SKM-1 (cell line): ENCODE results near the gene CHMP4A.
A peak's percentile ranks its signal among the peaks of the same experiment; 100 is the strongest.
"Not testable (repeated sequence)": the region's sequence is repeated elsewhere in the genome, so short reads cannot be mapped to it uniquely, and the experiment has no call there.

Experiments
- DNase-seq: peaks from one replicate; lab custom pipeline; 2025; ENCODE audit not compliant: unreplicated experiment; lab: John Stamatoyannopoulos, UW

The CHMP4A gene

DNA sequence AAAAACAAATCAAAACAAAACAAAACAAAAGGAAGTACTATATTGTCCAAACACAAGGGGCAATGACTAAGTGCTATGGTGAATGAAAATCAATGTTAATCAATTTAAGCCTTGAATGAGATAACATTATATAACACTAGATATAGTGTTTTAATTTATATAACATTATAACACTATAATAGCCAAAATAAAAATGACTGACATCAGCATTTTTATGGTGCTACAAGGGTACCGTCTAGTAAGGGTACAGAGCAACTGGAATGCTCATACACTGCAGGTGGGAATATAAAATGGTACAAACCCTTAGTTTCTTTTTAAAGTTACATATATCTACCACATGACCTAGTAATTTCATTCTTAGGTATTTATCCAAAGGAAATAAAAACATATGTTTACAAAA, 13.2 kb upstream of the CHMP4A start:
- DNase-seq = no peak

DNA sequence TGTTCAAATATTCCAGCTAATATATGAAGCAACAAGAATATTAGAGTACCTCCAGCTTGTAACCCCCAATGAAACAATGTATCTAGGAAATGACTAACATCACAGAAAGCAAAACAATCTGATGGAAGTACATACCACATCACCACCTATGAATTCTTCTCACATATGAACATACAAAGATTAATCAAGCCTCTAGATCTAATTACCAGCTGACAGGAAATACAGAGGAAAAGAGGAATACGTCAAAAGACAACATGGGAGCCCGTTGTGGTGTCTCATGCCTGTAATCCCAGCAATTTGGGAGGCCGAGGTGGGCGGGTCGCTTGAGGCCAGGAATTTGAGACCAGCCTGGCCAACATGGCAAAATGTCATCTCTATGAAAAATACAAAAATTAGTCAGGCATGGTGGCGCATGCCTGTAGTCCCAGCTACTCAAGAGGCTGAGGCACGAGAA, 11.4 kb upstream of the CHMP4A start:
- no peak for DNase-seq

DNA sequence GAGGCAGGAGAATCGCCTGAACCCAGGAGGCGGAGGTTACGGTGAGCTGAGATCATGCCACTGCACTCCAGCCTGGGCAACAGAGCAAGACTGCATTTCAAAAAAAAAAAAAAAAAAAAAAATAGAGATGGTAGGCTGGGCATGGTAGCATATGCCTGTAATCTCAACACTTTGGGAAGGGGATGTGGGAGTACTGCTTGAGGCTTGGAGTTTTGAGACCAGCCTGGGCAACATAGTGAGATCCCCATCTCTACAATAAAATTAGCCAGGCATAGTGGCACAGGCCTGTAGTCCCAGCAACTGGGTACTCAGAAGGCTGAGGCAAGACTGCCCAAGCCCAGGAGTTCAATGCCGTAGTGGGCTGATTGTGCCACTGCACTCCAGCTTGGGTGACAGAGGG, 9.7 kb upstream of the CHMP4A start:
- DNase-seq = not testable (repeated sequence)

DNA sequence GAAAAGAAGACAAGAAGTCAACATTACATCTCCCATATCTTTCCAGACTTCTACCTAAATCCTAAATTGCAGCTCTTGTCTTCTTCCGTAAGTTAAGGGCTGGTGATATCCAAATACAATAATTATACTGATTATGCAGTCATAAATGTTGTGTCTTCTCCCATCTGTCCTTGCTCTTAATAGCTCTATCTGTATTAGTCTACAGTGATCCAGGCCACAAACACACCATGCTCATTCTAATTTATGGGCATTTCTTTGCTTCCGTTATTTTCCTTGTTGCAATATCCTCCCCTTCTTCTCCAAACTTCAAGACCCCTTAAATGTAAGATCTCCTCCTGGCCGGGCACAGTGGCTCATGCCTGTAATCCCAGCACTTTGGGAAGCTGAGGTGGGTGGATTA, 6.2 kb upstream of the CHMP4A start:
- DNase-seq = no peak

DNA sequence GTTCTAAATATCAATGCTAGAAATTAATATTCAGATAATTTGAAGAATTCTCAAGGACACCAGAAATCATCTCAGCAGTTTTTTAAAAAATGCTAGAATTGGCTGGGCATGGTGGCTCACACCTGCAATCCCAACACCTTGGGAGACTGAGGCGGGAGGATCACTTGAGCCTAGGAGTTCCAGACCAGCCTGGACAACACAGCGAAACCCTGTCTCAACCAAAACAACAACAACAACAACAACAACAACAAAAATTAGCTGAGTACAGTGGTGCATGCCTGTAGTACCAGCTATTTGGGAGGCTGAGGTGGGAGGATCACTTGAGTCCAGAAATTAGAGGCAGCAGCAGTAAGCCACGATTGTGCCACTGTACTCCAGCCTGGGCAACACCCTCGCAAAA, 5.8 kb upstream of the CHMP4A start:
- DNase-seq = no peak

DNA sequence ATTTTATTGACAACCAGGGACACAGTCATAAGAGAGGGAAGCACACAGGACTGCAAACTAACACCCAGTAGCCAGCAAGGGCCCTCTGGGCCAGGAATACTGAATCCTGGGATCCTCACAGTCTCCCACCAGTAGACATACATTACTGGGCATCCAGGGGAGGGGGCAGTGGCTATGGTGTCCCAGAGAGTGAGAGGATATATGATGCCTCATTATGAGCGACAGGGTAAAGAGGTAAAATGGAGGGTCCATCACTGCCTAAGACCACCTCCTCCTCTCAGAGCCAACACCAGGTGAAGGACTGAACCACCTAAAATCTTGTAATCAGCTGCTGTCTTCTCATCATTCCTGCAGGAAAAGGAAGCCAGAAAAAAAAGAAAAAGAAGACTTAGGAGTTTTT, 3.6 kb upstream of the CHMP4A start:
- not testable (repeated sequence) for DNase-seq

DNA sequence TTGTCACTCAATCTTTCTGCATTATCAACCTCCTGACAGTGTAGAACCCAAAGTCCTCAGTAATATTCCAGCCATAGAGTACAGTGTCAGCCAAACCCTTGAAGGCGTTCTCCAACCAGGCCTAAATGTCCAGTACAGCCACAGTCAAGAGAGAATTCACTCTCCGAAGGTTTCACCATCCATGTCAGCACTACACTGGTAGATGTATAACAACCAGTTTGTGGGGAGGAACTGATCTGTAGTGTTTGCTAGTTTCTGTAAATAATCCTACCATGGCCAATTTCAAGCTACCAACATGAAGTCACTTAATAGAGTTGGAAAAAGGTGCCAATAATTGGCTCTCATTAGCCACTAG, 3.0 kb upstream of the CHMP4A start:
- no peak for DNase-seq

DNA sequence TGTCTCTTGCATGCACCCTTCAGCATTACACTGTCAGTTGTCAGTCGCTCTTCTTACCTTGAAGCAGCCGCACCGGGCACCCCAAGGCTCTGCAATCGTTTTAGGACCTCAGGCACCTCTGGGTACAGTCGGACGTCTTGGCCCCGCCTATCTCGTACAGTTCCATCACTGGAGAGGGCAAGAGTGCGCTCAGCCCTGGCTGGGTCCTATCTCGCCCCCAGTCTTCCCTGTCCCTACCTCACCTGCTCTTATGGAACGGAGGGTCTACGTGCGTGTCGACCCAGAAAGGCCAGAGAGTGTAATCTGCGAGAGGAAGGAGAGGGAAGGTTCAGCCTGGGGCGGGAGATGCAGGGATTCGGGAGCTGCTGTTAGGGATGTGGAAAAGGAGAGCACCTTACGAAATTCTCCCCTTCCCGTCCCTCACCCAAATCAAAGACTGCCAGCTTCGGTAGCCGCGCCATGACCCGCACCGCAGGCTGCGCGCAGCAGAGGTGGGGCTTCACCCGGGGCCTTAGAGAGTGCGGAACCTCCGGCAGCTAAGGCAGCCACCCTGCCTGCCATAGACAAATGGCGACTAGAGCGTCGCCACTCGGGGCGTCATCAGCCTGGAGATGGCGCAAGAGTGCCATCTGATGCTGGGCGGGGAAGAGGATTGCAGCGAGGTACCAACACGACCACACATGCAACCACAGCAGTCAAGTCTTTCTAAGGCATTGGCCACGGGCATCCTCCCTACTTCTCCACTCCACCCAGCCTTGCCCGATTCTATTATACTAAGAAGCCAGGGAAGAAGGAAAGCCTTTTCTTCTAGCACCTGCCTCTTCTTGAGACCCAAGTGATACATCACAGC, 2.4 kb upstream of the CHMP4A start, which contains the start of gene MDP1:
Gene MDP1 (minus strand): TSS at position 572 of the 850 bp plus-strand sequence. CDS start 111 bp downstream, at position 461.
- DNase-seq = peak; percentile 31

DNA sequence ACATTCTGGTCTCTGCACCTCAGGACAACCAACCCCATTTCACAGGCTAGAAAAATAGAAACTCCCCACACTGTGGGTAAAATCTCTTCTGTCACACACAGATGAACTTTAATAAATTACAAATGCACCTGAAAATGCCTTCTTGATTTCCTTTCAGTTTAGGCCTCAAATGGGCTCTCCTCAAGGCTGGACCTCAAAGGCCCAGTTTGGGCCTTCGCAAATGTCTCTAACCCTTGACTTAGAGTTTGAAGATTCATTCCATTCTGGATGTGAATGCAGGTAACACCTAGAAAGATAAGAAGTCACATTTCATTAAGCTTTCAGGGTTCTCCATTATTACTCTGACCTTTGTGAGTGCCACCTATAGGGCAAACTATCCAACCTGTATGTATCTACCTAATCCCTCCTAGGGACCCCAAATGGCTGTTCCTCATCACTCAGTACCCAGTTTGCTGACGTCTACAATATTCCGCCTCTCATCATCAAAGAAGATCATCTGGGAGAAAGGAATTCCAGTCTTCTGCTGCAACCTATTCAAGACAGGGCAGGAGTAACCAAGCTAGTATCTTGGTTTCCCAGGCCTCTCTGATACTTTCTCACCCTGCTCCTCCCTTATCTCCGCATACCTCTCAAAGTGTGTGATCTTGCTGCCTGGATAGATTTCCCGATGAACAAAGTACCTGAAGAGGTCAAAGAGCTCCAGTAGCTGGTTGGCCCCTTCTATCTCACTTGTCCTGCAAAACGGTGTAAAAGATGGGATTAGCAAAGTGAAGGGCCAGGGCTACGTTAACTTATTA, 776 bp upstream of the CHMP4A start:
- no peak for DNase-seq

DNA sequence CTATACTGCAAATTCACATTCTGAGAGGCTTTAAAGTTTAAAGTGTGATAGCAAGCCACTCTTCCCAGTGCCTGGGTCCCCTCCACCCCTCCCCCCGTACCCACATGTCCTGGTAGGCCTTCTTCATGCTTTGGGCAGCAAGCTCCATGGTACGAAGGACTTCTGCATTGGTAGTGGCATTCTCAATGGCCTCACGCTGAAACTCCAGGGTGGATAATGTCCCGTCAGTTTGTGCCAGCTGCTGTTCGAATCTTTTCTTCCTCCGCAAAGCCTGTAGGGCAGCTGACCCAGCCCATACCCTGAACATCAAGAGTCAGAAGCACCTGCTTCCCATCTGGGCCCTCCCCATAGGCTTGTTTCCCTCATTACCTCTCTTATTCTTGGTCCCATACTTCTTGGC, 2.0 kb downstream of the CHMP4A start:
- no peak for DNase-seq

DNA sequence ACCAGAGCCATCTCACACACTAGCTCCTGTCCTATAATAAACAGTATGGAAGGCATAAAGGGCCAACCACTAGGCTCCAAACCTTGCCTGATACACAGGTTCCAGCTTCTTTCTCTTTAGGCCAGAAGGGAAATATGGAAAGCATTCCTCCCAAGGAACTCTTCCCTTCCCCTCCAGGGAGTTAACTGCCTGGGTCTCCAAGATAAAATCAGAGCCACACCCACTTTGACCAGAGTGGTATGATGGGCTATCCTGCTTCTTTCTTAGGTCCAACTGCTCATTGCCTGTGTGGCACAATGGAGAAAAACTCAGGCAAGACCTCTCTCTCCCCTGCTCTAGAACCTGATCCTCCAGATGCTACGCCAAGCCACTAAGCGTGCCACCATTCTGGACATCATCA, 5.7 kb downstream of the CHMP4A start:
- DNase-seq = no peak

DNA sequence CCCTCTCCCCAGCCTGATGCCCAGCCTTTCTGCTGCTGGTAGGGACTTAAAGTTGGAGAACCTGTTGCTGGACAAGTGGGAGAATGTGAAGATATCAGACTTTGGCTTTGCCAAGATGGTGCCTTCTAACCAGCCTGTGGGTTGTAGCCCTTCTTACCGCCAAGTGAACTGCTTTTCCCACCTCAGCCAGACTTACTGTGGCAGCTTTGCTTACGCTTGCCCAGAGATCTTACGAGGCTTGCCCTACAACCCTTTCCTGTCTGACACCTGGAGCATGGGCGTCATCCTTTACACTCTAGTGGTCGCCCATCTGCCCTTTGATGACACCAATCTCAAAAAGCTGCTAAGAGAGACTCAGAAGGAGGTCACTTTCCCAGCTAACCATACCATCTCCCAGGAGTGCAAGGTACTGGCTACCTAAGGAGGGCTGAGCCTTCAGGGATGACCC, 6.2 kb downstream of the CHMP4A start:
- DNase-seq = no peak

DNA sequence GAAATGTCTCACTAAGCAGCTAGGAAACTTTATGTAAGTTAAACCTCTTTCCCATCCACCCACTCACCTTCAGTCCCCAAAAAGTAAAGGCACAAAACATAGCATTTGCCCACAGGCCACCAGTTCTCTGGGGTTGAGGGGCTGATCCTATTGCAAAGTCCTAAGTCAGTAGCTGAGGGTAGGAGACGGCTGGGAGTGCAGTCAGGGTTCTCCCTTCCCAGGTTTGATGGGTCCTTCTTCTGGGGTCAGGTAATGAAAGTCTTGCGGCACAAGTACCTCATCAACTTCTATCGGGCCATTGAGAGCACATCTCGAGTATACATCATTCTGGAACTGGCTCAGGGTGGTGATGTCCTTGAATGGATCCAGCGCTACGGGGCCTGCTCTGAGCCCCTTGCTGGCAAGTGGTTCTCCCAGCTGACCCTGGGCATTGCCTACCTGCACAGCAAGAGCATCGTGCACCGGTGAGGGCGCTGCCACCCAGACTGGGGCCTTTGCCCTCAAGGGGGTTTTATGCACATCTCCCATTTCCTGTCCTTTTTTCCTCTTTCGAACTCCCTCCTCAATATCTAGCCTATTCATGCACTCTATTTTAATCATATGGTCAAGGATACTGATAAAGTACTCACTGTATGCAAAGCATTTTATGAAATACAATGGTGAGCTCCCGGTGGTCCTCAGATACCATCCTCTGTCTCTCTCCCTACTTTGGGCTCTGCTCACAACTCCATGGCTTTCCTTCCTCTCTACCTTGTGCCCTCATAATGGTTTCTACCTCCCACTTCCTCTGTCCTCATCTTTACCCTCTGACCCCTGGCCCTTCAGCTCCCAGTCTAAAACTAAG, 6.8 kb downstream of the CHMP4A start:
- no peak for DNase-seq

DNA sequence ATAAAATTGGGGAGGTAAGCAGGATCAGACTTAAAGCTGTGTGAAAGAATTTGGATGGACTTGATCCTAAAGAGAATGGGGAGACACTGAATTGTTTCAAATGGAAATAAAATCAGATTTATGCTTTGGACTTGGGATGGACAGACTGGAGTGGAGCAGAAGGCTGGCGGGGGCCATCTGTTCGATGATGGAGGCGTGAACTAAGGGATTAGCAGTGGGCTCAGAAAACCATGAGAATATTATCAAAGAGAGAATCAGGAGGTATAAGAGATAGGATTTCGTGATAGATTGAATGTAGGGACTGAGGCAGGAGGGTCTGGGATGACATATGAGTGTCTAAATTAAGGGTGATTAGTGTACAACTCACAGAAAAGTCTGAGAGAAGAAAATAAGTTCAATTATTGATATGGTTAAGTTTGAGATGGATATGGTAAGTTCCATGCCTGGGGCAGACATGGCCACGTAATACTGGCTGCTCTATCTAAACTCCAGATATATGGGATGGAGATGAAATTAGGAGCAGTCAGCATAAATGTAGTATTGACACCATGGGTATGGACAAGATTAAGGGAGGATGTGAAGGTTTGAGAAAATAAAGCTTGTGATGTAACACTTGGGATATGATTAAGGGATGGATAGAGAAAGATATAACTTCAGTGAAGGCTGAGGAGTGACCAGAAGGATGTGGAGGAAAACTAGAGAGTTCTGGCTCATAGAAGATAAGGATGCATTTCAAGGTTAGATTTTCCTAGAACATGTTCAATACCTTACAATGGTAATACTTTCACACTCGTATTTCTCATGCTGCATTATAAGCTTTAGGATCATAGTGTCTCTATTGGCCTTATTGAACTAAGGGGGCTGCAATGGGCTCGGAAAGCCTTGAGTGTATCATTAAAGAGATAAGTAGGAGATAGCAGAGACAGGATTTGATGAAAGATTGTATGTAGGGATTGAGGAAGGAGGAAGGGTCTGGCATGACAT, 8.8 kb downstream of the CHMP4A start:
- DNase-seq = no peak

DNA sequence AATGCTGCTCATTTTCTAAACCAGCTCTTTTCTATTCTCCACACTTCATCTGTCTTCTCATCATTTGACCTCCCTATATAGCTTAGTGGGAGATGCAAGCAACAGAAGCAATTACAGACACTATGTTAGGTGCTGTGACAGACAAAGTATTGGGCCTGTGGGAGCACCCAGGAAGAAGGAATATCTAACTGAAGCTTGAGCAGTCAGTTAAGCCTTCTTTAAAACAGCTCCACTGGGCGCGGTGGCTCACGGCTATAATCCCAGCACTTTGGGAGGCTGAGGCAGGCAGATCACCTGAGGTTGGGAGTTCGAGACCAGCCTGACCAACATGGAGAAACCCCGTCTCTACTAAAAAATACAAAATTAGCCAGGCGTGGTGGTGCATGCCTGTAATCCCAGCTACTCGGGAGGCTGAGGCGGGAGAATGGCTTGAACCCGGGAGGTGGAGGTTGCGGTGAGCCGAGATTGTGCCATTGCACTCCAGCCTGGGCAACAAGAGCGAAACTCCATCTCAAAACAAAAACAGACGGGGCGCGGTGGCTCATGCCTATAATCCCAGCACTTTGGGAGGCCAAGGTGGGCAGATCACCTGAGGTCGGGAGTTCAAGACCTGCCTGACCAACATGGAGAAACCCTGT, 9.9 kb downstream of the CHMP4A start:
- not testable (repeated sequence) for DNase-seq

DNA sequence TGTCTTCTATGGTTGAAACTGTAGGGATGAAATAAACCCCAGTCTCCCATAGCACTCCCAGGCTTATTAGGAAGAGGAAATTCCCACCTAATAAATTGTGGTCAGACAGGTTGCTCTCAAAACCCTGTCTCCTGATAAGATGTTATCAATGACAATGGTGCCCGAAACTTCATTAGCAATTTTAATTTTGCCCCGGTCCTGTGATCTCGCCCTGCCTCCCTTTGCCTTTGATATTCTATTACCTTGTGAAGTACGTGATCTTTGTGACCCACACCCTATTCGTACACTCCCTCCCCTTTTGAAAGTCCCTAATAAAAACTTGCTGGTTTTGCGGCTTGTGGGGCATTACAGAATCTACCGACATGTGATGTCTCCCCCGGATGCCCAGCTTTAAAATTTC, 10.8 kb downstream of the CHMP4A start:
- DNase-seq = not testable (repeated sequence)

DNA sequence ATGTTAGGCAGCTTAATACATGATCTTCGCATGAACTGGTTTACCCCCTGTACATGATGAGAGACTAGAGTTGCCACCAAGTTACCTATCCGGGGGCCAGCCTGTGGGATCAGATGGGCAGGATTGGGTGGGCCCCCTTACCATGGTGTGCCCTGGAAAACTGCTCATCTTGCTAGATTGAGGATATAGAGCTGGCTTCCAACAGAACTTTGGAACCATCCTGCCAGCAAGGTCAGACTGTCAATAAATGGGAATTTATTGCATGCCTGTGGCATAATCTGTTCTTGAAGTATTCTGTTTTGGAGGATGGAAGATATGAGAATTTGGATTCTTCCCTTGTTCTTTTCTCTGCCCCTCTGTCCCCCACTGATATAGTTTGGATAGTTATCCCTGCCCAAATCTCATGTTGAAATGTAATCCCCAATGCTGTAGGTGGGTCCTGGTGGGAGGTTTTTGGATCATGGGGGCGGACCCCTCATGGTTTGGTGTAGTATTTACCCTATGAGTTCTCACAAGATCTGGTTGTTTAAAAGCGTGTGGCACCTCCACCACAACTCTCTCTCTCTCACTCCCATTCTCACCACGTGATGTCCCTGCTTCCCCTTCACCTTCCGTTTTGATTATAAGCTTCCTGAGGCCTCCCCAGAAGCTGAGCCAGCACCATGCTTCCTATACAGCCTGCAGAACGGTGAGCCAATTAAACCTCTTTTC, 14.3 kb downstream of the CHMP4A start:
- no peak for DNase-seq

DNA sequence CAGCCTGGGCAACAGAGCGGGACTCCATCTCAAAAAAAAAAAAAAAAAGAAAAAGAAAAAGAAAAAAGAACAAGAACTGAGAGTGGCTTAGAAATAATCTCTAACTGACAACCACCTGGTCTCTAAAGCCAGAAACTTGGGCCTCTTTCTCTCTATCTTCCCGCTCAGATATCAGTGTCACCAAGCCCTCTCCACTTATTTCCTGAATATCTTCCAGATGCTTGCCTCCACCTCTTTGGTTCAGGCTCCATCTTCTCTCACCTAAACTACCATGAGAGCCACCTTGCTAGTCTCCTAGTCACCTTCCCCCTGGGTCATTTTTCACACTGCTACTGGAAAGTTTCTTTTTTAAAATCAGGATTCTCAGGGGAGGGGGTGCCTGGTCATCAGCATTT, 16.2 kb downstream of the CHMP4A start:
- no peak for DNase-seq
